ENCODE data around the gene FRMD5.

GRCh38 chr15:43826029-43826507 is 369.0 kb downstream of the FRMD5 start:
- TF ChIP-seq CTCF (optimal IDR thresholded peaks at IDR 0.05 in 1 of 3, IDR thresholded peaks at IDR 0.05 in 1 of 3, conservative IDR thresholded peaks at IDR 0.05 in 1 of 3; ENCODE audit: extremely low read depth in 1 of 3, insufficient read depth in 2 of 3, low read length in 3 of 3) (no peak), EZH2 (IDR thresholded peaks at IDR 0.05; ENCODE audit: low read length) (no peak)

All from keratinocyte (primary cell).